ENCODE data around the gene CGA. TPM values are rescaled to one million over a fixed set of nuclear protein-coding genes. Genes with fewer than 3 reads are reported as not detected.
A peak's percentile ranks its signal among the peaks of the same experiment; 100 is the strongest.
"Not testable (repeated sequence)": the region's sequence is repeated elsewhere in the genome, so short reads cannot be mapped to it uniquely, and the experiment has no call there.

The CGA gene
- not detected for total RNA-seq

DNA sequence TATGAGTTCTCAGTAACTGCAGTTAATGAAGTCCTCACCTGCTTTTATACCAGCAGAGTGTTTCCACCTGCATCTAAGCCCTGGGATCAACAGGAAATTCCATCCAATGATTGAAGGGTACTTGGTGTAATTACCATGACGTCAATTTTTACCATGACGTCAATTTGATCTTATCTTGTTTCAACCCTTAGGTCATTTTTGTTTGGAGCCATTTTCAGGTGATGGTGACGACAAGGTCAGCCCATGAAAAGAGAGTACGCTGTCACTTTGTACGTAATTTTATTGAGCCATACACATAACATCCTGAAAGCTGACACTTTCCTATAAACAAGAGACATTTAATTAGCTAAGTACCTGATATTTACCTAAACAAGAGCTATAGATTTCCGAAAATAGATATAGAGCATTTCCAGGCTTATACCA is at the start of gene CGA:
CGA (minus strand) TSS at position 20 of the 423 bp plus-strand sequence. CDS start 6,906 bp downstream, outside the sequence.
- no peak for DNase-seq (ENCODE audit: low spot score in 2 of 2)
- H3K27ac Mint-ChIP-seq = no peak within 1 kb of the TSS
- ATAC-seq = no peak
- no peaks in the 10 kb centered on the region for H3K9me3 Mint-ChIP-seq
- no peaks in the 10 kb centered on the region for H3K36me3 Mint-ChIP-seq

DNA sequence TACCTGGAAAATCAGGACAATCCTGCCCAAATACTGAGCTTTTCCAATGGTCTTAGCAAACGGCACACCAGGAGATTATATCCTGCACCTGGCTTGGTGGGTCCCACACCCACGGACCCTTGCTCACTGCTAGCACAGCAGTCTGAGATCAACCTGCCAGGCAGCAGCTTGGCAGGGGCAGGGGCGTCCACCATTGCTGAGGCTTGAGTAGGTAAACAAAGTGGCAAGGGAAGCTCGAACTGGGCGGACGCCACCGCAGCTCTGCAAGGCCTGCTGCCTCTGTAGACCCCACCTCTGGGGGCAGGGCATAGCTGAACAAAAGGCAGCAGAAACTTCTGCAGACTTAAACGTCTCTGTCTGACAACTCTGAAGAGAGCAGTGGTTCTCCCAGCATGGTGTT is 45.0 kb upstream of the CGA start:
- not testable (repeated sequence) for H3K9me3 Mint-ChIP-seq; DNase-seq (ENCODE audit: low spot score in 2 of 2); H3K27ac Mint-ChIP-seq; H3K36me3 Mint-ChIP-seq; ATAC-seq

DNA sequence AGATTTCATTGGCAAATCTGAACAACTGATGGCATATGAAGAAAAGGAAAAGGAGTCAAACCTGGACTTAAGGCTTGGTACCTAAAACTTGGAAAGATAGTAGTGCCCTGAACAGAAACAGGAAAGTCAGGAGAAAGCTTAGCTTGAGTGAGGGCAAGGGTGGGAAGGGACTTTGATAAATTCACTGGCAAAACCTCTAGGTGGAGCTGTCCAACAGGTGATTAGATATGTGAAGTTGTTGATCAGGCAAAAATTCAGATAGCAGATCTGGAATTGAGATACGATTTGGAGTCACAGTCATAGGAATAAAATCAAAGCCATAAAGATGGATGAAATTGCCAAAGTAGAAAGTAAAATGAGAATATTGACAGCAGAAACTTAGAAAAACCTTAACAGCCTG is 44.3 kb upstream of the CGA start:
- Mint-ChIP-seq H3K36me3 (no peaks in the 10 kb centered on the region), H3K27ac (no peak overlapping the region), H3K9me3 (no peaks in the 10 kb centered on the region)
- ATAC-seq (peak; percentile 66 to 75), DNase-seq (ENCODE audit: low spot score in 2 of 2) (peak in 1 of 2 donors; percentile 54)

GRCh38 chr6:87136963-87137362 is 42.1 kb upstream of the CGA start:
- no peaks in the 10 kb centered on the region for H3K9me3 Mint-ChIP-seq
- ATAC-seq (no peak), DNase-seq (ENCODE audit: low spot score in 2 of 2) (no peak)
- no peaks in the 10 kb centered on the region for H3K36me3 Mint-ChIP-seq
- H3K27ac Mint-ChIP-seq = no peak overlapping the region

GRCh38 chr6:87127737-87128136 is 32.8 kb upstream of the CGA start:
- no peak overlapping the region for H3K27ac Mint-ChIP-seq

DNA sequence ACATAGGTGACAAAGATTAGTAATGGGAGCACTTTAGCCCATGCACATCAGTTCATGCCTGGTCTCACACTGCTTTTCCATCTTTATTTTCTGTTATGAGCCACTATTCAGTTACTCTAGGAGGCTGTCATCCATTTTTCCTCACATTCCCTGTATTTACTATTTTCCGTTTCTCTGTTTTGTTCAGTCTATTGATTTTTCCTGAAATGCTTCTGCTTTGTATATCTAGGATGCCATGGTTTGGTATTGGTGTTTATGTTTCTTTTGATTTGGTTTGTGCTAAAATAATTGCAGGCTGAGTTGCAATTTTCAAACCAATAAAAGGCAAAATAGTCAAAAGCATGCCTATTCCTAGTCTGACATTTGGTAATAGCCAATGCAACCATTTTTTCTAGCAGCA is 31.6 kb upstream of the CGA start:
- Mint-ChIP-seq H3K27ac (no peak overlapping the region), H3K9me3 (no peaks in the 10 kb centered on the region), H3K36me3 (peaks cover 0 to 9% of the 10 kb centered on the region in 2 donors)
- no peak for ATAC-seq
- no peak for DNase-seq (ENCODE audit: low spot score in 2 of 2)

More at GRCh38 chr6:87127737-87128136, 32.8 kb upstream of the CGA start:
- no peak for ATAC-seq
- H3K36me3 Mint-ChIP-seq = no peaks in the 10 kb centered on the region
- H3K9me3 Mint-ChIP-seq = no peaks in the 10 kb centered on the region
- DNase-seq (ENCODE audit: low spot score in 2 of 2) = no peak

GRCh38 chr6:87124074-87124473 is 29.2 kb upstream of the CGA start:
- no peak for ATAC-seq
- Mint-ChIP-seq H3K36me3 (peaks cover 0 to 9% of the 10 kb centered on the region in 2 donors), H3K9me3 (no peaks in the 10 kb centered on the region), H3K27ac (no peak overlapping the region)
- no peak for DNase-seq (ENCODE audit: low spot score in 2 of 2)

DNA sequence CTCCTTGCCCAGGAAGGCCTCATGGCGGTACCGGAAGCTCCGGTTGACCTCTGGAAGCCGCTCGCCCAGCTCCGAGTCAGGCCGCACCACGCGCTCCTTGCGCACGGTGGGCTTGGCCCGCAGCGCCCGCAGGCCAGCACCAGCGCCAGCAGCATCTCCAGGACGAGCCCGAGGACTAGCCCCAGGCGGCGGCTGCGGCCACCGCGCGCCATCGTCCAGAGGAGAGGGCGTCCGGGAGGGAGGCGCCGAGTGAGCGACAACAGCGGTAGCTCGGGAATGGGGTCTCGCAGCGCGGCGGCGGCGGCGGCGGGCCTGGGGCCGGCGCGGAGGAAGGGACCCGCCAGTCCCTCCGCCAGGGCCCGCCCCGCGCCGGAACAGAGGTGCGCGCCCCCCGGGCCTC is 27.6 kb upstream of the CGA start:
- ATAC-seq = no peak
- H3K36me3 Mint-ChIP-seq = peaks cover 0 to 9% of the 10 kb centered on the region in 2 donors
- DNase-seq (ENCODE audit: low spot score in 2 of 2) = no peak
- no peak overlapping the region for H3K27ac Mint-ChIP-seq
- H3K9me3 Mint-ChIP-seq = no peaks in the 10 kb centered on the region

- Mint-ChIP-seq H3K27ac (no peak overlapping the region), H3K36me3 (peaks cover 0 to 9% of the 10 kb centered on the region in 2 donors), H3K9me3 (no peaks in the 10 kb centered on the region)
- ATAC-seq (no peak), DNase-seq (ENCODE audit: low spot score in 2 of 2) (no peak)
These were observed 23.1 kb upstream of the CGA start for GRCh38 chr6:87118054-87118453.

GRCh38 chr6:87116922-87117321 is 22.0 kb upstream of the CGA start:
- no peak for DNase-seq (ENCODE audit: low spot score in 2 of 2)
- Mint-ChIP-seq H3K27ac (no peak overlapping the region), H3K36me3 (peaks cover 0 to 5% of the 10 kb centered on the region in 2 donors), H3K9me3 (no peaks in the 10 kb centered on the region)
- ATAC-seq = no peak

DNA sequence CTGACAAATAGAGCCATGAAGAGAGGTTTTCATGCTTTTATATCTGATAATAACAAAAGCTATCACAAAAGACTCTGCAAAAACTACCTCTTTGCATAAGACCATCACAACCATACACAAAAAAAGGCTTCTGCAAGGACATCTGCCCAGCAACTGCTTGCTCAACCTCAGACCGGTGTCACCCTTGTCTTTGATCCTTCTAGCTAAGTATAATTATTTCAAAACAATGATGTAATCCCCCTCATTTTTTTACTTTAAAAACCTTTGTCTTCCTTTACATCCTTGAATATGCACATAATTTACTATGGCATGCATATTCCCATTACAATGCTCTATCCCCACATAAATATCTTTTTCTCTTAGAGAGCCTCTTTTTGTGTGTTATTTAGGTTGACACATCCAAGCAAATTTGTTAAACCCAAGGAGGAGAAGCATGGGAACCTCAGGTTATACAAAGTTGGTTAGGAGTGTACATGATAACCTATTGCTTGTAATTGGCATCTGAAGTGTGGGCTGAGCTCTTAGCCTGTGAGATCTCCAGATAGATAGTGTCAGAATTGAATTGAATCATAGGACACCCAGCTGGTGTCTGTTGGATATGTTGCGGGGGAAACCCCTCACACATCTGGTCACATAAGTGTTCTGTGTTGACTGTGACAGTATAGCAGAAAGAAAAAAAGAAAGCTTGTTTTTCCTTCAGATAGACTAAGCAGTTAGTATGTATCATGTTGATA is 20.7 kb upstream of the CGA start:
- no peaks in the 10 kb centered on the region for H3K9me3 Mint-ChIP-seq
- ATAC-seq (peak; percentile 61 to 95), DNase-seq (ENCODE audit: low spot score in 2 of 2) (no peak)
- no peaks in the 10 kb centered on the region for H3K36me3 Mint-ChIP-seq
- H3K27ac Mint-ChIP-seq = peak overlapping the region in 1 of 2 donors; percentile 25

GRCh38 chr6:87110636-87111035 is 15.7 kb upstream of the CGA start:
- Mint-ChIP-seq H3K36me3 (no peaks in the 10 kb centered on the region), H3K9me3 (no peaks in the 10 kb centered on the region), H3K27ac (no peak overlapping the region)
- DNase-seq (ENCODE audit: low spot score in 2 of 2) (no peak), ATAC-seq (no peak)

DNA sequence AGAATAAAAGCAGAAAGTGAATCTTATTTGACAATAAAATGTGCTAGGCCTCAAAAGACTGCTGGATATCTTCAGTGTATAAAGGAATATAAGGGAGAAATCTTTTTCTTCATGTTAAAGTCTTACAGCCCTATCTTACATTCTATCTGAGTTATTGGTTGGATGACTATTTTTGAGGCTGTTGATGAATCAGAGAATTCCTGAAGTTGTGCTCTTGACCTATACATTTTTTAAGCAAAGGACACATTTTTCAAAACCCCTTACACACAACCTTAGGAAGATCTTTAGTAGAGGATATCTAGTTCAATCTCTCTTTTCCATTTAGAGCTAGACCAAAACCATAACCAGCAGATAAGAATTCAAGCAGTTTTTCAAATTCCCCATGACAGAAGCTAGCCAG is 10.9 kb upstream of the CGA start:
- no peak for DNase-seq (ENCODE audit: low spot score in 2 of 2)
- H3K36me3 Mint-ChIP-seq = no peaks in the 10 kb centered on the region
- H3K9me3 Mint-ChIP-seq = no peaks in the 10 kb centered on the region
- no peak overlapping the region for H3K27ac Mint-ChIP-seq
- ATAC-seq = no peak

DNA sequence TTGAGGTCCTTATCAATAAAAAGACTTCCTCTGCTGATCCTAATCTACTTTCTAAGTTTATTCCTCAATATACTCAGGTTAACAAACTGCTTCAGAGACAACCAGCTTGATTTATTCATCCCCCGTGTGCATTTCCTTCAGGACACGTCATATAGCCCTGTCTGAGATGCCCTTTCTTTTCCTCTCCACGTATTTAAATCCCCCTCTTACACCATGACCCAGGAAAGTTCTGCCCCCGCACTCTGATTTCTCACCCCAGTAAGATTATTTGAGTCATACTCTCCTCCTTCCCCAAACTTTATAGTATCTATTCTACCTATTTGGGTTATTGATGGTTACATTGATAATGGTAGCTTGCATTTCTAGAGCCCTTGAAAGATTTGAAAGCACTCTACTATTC is 9.8 kb upstream of the CGA start:
- H3K27ac Mint-ChIP-seq = no peak overlapping the region
- no peaks in the 10 kb centered on the region for H3K9me3 Mint-ChIP-seq
- DNase-seq (ENCODE audit: low spot score in 2 of 2) = no peak
- peak in 1 of 2 donors; percentile 46 for ATAC-seq
- H3K36me3 Mint-ChIP-seq = no peaks in the 10 kb centered on the region

GRCh38 chr6:87103977-87104601 is 9.2 kb upstream of the CGA start:
- ATAC-seq = peak in 1 of 2 donors; percentile 63
- DNase-seq (ENCODE audit: low spot score in 2 of 2) = no peak
- Mint-ChIP-seq H3K27ac (no peak overlapping the region), H3K9me3 (no peaks in the 10 kb centered on the region), H3K36me3 (no peaks in the 10 kb centered on the region)

DNA sequence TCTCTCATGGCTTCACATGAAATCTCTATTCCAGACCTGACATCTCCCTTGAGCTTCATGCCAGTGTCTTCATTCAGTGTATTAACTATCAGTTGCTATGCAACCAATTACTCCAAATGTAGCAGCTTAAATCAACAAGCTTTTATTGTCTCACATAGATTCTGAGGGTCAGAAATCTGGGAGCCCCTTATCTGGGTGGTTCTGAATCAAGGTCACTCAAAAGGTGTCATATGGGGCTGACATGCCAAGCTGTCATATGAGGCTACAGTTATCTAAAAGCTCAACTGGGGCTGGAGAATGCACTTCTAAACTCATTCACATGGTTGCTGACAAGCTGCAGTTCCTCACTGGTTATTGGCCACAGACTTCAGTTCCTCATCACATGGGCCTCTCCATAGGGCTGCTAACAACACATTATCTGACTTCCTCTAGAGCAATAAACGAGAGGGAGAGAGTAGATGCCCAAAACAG is 7.3 kb upstream of the CGA start:
- ATAC-seq (no peak), DNase-seq (ENCODE audit: low spot score in 2 of 2) (no peak)
- H3K27ac Mint-ChIP-seq = no peak overlapping the region
- H3K36me3 Mint-ChIP-seq = no peaks in the 10 kb centered on the region
- H3K9me3 Mint-ChIP-seq = no peaks in the 10 kb centered on the region

DNA sequence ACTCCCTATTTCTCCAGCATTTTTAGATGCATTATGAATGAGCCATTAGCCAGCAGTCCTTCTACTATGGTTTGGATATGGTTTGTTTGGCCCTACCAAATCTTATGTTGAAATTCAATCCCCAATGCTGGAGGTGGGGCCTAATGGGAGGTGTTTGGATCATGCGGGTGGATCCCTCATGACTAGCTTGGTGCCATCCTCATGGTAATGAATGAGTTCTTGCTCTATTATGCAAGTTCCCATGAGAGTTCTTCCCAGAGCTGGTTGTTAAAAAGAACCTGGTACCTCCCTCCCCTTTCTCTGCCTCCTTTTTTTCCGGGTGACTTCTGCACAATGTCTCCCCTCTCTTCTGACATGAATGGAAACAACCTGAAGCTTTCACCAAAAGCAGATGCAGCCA is 6.2 kb upstream of the CGA start:
- Mint-ChIP-seq H3K36me3 (no peaks in the 10 kb centered on the region), H3K27ac (no peak overlapping the region), H3K9me3 (no peaks in the 10 kb centered on the region)
- no peak for DNase-seq (ENCODE audit: low spot score in 2 of 2)
- ATAC-seq = no peak

- H3K9me3 Mint-ChIP-seq = no peaks in the 10 kb centered on the region
- no peak overlapping the region for H3K27ac Mint-ChIP-seq
- ATAC-seq = no peak
These were observed 5.3 kb upstream of the CGA start for GRCh38 chr6:87100216-87100615.

More at GRCh38 chr6:87100216-87100615, 5.3 kb upstream of the CGA start:
- no peaks in the 10 kb centered on the region for H3K36me3 Mint-ChIP-seq
- DNase-seq (ENCODE audit: low spot score in 2 of 2) = no peak
